ENCODE measurements around the gene INPP4A.

DNA sequence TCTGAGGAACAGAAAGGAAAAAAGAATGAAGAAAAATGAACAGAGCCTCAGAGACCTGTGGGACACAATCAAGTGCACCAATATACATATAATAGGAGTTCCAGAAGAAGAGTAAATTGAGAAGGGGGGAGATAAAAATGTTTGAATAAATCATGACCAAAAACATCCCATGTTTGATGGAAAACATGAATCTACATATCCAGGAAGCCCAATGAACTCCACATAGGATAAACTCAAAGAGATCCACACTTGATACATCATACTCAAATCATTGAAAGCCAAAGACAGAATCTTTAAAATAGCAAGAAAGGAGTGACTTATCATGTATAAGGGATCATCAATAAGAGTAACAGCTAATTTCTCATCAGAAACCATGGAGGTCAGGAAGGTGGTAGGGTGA, 83.7 kb downstream of the INPP4A start:
- TF ChIP-seq SCRT1 (tag by site-specific recombination; IDR thresholded peaks at IDR 0.05; ENCODE audit: borderline replicate concordance) (no peak), TCF7L2 (IDR thresholded peaks at IDR 0.05; ENCODE audit: borderline replicate concordance, low read depth, low read length) (no peak)
- TF ChIP-seq, protein P1, sequence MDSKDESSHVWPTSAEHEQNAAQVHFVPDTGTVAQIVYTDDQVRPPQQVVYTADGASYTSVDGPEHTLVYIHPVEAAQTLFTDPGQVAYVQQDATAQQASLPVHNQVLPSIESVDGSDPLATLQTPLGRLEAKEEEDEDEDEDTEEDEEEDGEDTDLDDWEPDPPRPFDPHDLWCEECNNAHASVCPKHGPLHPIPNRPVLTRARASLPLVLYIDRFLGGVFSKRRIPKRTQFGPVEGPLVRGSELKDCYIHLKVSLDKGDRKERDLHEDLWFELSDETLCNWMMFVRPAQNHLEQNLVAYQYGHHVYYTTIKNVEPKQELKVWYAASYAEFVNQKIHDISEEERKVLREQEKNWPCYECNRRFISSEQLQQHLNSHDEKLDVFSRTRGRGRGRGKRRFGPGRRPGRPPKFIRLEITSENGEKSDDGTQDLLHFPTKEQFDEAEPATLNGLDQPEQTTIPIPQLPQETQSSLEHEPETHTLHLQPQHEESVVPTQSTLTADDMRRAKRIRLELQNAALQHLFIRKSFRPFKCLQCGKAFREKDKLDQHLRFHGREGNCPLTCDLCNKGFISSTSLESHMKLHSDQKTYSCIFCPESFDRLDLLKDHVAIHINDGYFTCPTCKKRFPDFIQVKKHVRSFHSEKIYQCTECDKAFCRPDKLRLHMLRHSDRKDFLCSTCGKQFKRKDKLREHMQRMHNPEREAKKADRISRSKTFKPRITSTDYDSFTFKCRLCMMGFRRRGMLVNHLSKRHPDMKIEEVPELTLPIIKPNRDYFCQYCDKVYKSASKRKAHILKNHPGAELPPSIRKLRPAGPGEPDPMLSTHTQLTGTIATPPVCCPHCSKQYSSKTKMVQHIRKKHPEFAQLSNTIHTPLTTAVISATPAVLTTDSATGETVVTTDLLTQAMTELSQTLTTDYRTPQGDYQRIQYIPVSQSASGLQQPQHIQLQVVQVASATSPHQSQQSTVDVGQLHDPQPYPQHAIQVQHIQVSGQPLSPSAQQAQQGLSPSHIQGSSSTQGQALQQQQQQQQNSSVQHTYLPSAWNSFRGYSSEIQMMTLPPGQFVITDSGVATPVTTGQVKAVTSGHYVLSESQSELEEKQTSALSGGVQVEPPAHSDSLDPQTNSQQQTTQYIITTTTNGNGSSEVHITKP (tag by site-specific recombination; IDR thresholded peaks at IDR 0.05), result no peak

All from HEK293 (cell line).